ENCODE results near the gene PHACTR3. TPM values are rescaled to one million over a fixed set of nuclear protein-coding genes. Genes with fewer than 3 reads are reported as not detected.

Gene PHACTR3
- total and polyA plus RNA-seq, 2 experiments from 2014 or later, result 0.45 to 0.61 TPM

DNA sequence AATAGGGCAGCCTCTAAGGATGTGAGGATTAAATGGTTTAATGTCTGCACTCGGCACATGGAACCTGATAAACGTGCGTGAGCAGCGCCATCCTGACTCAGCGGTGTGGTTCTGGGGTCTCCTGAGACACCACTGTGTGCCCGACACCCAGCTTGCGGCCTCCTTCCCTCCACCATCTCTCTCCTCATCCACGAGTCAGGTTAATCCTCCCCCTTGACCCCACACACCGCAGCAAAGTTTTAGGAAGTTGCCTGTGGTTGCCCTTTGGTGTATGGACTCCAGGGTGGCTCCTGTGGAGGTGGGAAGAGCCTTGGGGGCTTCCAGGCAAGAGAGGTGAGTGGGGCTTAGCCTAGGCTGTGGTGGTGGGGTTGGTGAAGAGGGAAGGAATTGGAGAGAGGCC, 68.2 kb downstream of the PHACTR3 start:
- Mint-ChIP-seq H3K36me3 (ENCODE audit: low read depth) (no peaks in the 10 kb centered on the region), H3K27me3 (ENCODE audit: insufficient read depth, low read depth, poor library complexity) (peaks cover 17% of the 10 kb centered on the region), H3K9me3 (no peaks in the 10 kb centered on the region), H3K4me3 (no peak overlapping the region), H3K4me1 (peaks cover 8% of the 10 kb centered on the region), H3K27ac (no peak overlapping the region)
- H3K9me2 ChIP-seq (ENCODE audit: insufficient read depth), result no peaks in the 10 kb centered on the region
- no peaks in the 10 kb centered on the region for H3F3A ChIP-seq (replicated peaks; ENCODE audit: low read depth)
- H3K4me1 ChIP-seq (ENCODE audit: insufficient read depth), result no peaks in the 10 kb centered on the region
- H3K79me2 ChIP-seq (replicated peaks; ENCODE audit: insufficient read depth), result no peaks in the 10 kb centered on the region
- H3K27me3 ChIP-seq (ENCODE audit: insufficient read depth), result no peaks in the 10 kb centered on the region
- DNase-seq (ENCODE audit: low spot score) (no peak), ATAC-seq (no peak)
- no peaks in the 10 kb centered on the region for H3K36me3 ChIP-seq (ENCODE audit: insufficient read depth)
- H3K4me2 ChIP-seq, result no peak overlapping the region
- TF ChIP-seq EZH2 (IDR thresholded peaks at IDR 0.05; ENCODE audit: low read depth, unreplicated experiment), result no peak
- TF ChIP-seq CREB1 (CRISPR knock-in tag; IDR thresholded peaks at IDR 0.05; ENCODE audit: low read depth), result no peak
- no peak for TF ChIP-seq ETS1 (IDR thresholded peaks at IDR 0.05)
- TF ChIP-seq NANOG (IDR thresholded peaks at IDR 0.05; ENCODE audit: borderline replicate concordance), result no peak
- no peak for TF ChIP-seq STAT1 (IDR thresholded peaks at IDR 0.05; ENCODE audit: unreplicated experiment)
- no peak for TF ChIP-seq ZNF331 (CRISPR knock-in tag; IDR thresholded peaks at IDR 0.05; ENCODE audit: low read depth)
- no peak for TF ChIP-seq POLR2AphosphoS5 (IDR thresholded peaks at IDR 0.05; ENCODE audit: low read depth)
- TF ChIP-seq ZNF114 (CRISPR knock-in tag; IDR thresholded peaks at IDR 0.05), result no peak
- no peak for TF ChIP-seq EZH2phosphoT487 (IDR thresholded peaks at IDR 0.05; ENCODE audit: unreplicated experiment)
- no peak for TF ChIP-seq ZNF462 (CRISPR knock-in tag; IDR thresholded peaks at IDR 0.05)
- TF ChIP-seq JUNB (IDR thresholded peaks at IDR 0.05; ENCODE audit: unreplicated experiment), result no peak
- H3K4me3 ChIP-seq, result no peak overlapping the region
- no peak overlapping the region for H3K27ac ChIP-seq (ENCODE audit: low read depth)
- no peaks in the 10 kb centered on the region for H4K20me1 ChIP-seq (replicated peaks; ENCODE audit: insufficient read depth)
- no peak overlapping the region for H2AFZ ChIP-seq
